CD4-positive, alpha-beta memory T cell (primary cell): ENCODE data around the gene DOCK3. TPM values are rescaled to one million over a fixed set of nuclear protein-coding genes. Genes with fewer than 3 reads are reported as not detected.
"Not testable (repeated sequence)": the region's sequence is repeated elsewhere in the genome, so short reads cannot be mapped to it uniquely, and the experiment has no call there.

Experiments used
- CTCF ChIA-PET: fragments of 350-600 bp; sonication (Branson Sonifier 250); formaldehyde crosslinking; loops from one replicate; lab custom pipeline; 2021; ENCODE audit warnings: inconsistent platforms; ENCODE audit not compliant: partially characterized antibody; lab: Charles Lee
- POLR2A ChIA-PET: fragments of 350-600 bp; sonication (Branson Sonifier 250); formaldehyde crosslinking; loops from one replicate; lab custom pipeline; 2021; ENCODE audit not compliant: partially characterized antibody; lab: Charles Lee
- DNase-seq, 5 donors: peaks; one replicate each; pipeline versions ENCODE4 v3.0.0 to v3.0.0-alpha.2; 2020 to 2022; ENCODE audit warnings: mixed read lengths in 1 of 5
- H3K27ac ChIP-seq: one replicate; pipeline ENCODE4 v1.7.0; 2013; ENCODE audit warnings: low read depth, low read length
- H3K27me3 ChIP-seq: 2 replicates; pipeline ENCODE4 v1.7.0; 2013; ENCODE audit warnings: mild to moderate bottlenecking, low read length, moderate library complexity; ENCODE audit not compliant: insufficient read depth
- H3K36me3 ChIP-seq: 2 replicates; pipeline ENCODE4 v1.7.0; 2013; ENCODE audit warnings: mild to moderate bottlenecking, low read length, moderate library complexity; ENCODE audit not compliant: insufficient read depth
- H3K4me1 ChIP-seq: 2 replicates; pipeline ENCODE4 v1.7.0; 2013; ENCODE audit warnings: mild to moderate bottlenecking, low read length, moderate library complexity; ENCODE audit not compliant: insufficient read depth
- H3K4me3 ChIP-seq, 2 donors: one replicate each; pipeline ENCODE4 v1.7.0; 2013; ENCODE audit warnings: low read length in 2 of 2, mild to moderate bottlenecking in 1 of 2
- H3K9me3 ChIP-seq, 2 donors: one replicate each; pipeline ENCODE4 v1.7.0; 2013; ENCODE audit warnings: low read length in 2 of 2, control low read depth in 1 of 2; ENCODE audit not compliant: control insufficient read depth in 1 of 2
- H3K27ac Mint-ChIP-seq, 7 donors: one replicate each; pipeline ENCODE4 v1.8.0; 2020 to 2021; ENCODE audit warnings: mixed read lengths in 7 of 7, mild to moderate bottlenecking in 6 of 7, inconsistent platforms in 3 of 7, moderate library complexity in 3 of 7
- H3K27me3 Mint-ChIP-seq, 2 donors: one replicate each; pipeline ENCODE4 v1.8.0; 2020 to 2021; ENCODE audit warnings: mixed read lengths in 2 of 2
- H3K36me3 Mint-ChIP-seq, 2 donors: one replicate each; pipeline ENCODE4 v1.8.0; 2020 to 2021; ENCODE audit warnings: mixed read lengths in 2 of 2, inconsistent platforms in 1 of 2, mild to moderate bottlenecking in 1 of 2
- H3K4me1 Mint-ChIP-seq, 4 donors: one replicate each; pipeline ENCODE4 v1.8.0; 2020 to 2021; ENCODE audit warnings: mixed read lengths in 4 of 4, mild to moderate bottlenecking in 1 of 4
- H3K4me3 Mint-ChIP-seq, 8 donors: one replicate each; pipeline ENCODE4 v1.8.0; 2020 to 2021; ENCODE audit warnings: mixed read lengths in 8 of 8, mild to moderate bottlenecking in 7 of 8, moderate library complexity in 6 of 8, inconsistent platforms in 3 of 8
- H3K9me3 Mint-ChIP-seq, 8 donors: one replicate each; pipeline ENCODE4 v1.8.0; 2020 to 2021; ENCODE audit warnings: mixed read lengths in 8 of 8, mild to moderate bottlenecking in 5 of 8, inconsistent platforms in 3 of 8, moderate library complexity in 1 of 8
- intact Hi-C: fragments of 100-400 bp; cut with micrococcal nuclease; formaldehyde crosslinking; loops from one replicate; pipeline ENCODE4 v1.15.1; 2023
- polyA plus RNA-seq, 2 donors: library from polyadenylated mRNA; unstranded; fragments of 300-500 nt; fragmentation: Illumina TruSeq; gene quantifications; one replicate each; pipeline ENCODE4 v1.2.3, GENCODE V29; 2021
- total RNA-seq, 2 experiments: library from RNA; stranded (reverse); gene quantifications; one replicate each; pipeline ENCODE4 v1.2.3, GENCODE V29; 2021

Gene DOCK3
- total and polyA plus RNA-seq, 4 experiments from 2014 or later, result 0.04 to 2.6 (median 1.3) TPM

DNA sequence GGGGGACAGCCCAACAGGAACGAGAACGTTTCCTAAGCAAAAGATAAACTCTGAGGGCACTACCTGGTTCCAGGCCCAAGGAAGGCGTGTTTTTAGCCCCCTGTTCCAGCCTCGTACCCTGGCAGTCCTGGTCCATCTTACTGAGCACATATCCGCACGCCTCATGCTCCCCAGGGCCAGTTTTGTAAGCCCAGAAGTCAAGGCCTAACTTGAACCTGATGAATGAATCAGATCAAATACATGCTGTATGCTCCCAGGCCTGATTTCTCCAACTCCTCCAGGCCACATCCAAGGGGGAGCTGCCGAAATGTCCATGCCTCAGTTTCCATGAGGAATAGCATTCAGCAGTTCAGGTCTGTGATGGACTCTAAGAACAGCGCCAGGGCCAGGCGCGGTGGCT, 14.3 kb upstream of the DOCK3 start:
- Mint-ChIP-seq H3K27me3 (no peaks in the 10 kb centered on the region), H3K9me3 (no peaks in the 10 kb centered on the region), H3K4me3 (no peak overlapping the region), H3K27ac (no peak overlapping the region), H3K4me1 (peaks cover 0 to 6% (median 4%) of the 10 kb centered on the region in 4 donors), H3K36me3 (no peaks in the 10 kb centered on the region)
- Histone ChIP-seq H3K9me3 (no peaks in the 10 kb centered on the region), H3K4me1 (no peaks in the 10 kb centered on the region), H3K27ac (no peak overlapping the region), H3K4me3 (no peak overlapping the region), H3K36me3 (no peaks in the 10 kb centered on the region), H3K27me3 (no peaks in the 10 kb centered on the region)
- no peak for DNase-seq
- ChIA-PET POLR2A (no interaction called here), CTCF (no interaction called here)
- intact Hi-C loops, result no loop called here

DNA sequence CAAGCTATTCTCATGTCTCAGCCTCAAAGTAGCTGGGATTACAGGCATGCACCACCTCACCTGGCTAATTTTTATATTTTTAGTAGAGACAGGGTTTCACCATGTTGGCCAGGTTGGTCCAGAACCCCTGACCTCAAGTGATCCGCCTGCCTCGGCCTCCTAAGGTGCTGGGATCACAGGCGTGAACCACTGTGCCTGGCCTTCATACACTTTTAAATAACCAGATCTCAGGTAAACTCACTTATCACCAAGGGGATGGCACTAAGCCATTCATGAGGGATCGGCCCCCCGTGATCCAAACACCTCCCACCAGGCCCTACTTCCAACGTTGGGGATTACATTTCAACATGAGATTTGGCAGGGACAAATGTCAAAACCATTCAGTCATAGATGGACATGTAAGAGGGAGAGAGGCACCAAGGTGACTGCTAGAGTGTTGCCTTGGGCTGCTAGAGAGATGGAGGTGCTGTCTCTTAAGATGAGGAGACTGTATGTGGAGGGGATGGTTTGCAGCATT, 13.3 kb upstream of the DOCK3 start:
- Mint-ChIP-seq H3K4me1 (peaks cover 0 to 10% (median 7%) of the 10 kb centered on the region in 4 donors), H3K36me3 (no peaks in the 10 kb centered on the region), H3K4me3 (no peak overlapping the region), H3K9me3 (no peaks in the 10 kb centered on the region), H3K27me3 (no peaks in the 10 kb centered on the region), H3K27ac (no peak overlapping the region)
- Histone ChIP-seq H3K27ac (no peak overlapping the region), H3K4me3 (no peak overlapping the region), H3K4me1 (no peaks in the 10 kb centered on the region), H3K9me3 (no peaks in the 10 kb centered on the region), H3K27me3 (no peaks in the 10 kb centered on the region), H3K36me3 (no peaks in the 10 kb centered on the region)
- ChIA-PET POLR2A (no interaction called here), CTCF (no interaction called here)
- intact Hi-C loops, result no loop called here
- DNase-seq, result no peak

DNA sequence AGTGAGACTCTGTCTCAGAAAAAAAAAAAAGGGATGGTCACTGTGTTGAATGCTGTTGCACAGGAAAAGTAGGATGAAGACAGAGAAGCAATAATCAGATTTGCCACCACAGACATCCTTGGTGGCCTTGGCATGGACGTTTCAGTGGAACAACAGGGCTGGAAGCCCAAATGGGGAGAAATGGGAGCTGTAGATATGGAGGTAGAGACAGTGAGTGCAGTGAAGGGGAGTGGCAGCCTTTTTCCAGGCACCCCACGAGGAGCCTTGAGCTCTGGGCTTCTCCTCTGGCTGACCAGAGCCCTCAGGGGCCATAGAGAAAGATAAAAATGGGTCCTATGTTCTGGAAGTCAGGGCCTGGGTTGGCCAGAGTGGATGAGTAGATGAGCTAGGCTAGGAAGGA, 12.3 kb upstream of the DOCK3 start:
- H3K4me1 ChIP-seq, result no peaks in the 10 kb centered on the region
- H3K27me3 ChIP-seq, result no peaks in the 10 kb centered on the region
- H3K27ac ChIP-seq, result no peak overlapping the region
- no peaks in the 10 kb centered on the region for H3K27me3 Mint-ChIP-seq
- H3K36me3 Mint-ChIP-seq, result no peaks in the 10 kb centered on the region
- no peaks in the 10 kb centered on the region for H3K9me3 ChIP-seq
- no peak for DNase-seq
- no peak overlapping the region for H3K4me3 Mint-ChIP-seq
- POLR2A ChIA-PET, result interaction anchor here (1.1 kb wide), 1 partner anchor 13 kb away, joined by 3 read pairs; the partner anchor contains the start of gene DOCK3
- CTCF ChIA-PET, result interaction anchor here (1.2 kb wide), 1 partner anchor 9 kb away, joined by 7 read pairs; no protein-coding TSS in a partner anchor
- H3K36me3 ChIP-seq, result no peaks in the 10 kb centered on the region
- H3K4me1 Mint-ChIP-seq, result peaks cover 0 to 9% (median 6%) of the 10 kb centered on the region in 4 donors
- H3K9me3 Mint-ChIP-seq, result no peaks in the 10 kb centered on the region
- no peak overlapping the region for H3K27ac Mint-ChIP-seq
- H3K4me3 ChIP-seq, result no peak overlapping the region
- intact Hi-C loops, result no loop called here

DNA sequence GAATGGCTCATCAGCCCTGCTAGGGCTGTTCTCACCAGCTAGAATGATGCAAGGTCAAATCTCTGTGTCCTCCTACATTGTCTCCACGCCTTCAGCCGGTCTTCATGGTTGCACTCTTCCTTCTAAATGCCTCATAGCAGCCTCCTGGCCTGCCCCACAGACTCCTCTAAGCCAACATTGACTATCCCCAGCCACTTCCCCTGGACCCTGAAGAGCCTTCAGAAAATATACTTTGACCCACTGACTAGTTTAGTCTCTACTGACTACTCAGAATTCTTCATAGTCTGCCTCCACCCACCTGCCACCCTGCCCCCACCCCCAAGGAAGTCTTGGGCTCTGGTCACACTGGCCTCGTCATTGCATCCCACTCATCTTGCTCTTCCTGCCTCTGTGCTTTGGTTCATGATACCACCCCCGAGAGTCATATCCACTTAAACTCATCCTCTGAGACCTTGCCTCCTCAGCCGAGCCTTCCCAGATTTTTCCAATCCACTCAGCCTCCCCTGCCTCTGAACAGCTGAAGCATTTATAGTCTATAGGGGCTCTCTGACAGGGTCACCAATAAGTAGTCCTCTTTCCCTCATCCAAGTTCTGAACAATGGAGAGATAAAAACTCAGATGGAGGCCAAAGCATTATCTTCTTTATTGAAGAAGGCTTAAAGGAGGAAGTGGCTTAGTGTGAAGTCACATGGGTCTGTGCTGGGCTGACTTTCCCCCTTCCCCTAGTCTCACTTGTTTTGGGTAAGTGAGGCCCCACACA, 9.5 kb upstream of the DOCK3 start:
- no peak overlapping the region for H3K27ac ChIP-seq
- POLR2A ChIA-PET, result no interaction called here
- Mint-ChIP-seq H3K4me3 (peak overlapping the region in 1 of 8 donors; percentile 1), H3K27ac (peak overlapping the region in 3 of 7 donors; percentile 19 to 64 (median 62)), H3K36me3 (no peaks in the 10 kb centered on the region), H3K9me3 (no peaks in the 10 kb centered on the region), H3K27me3 (peaks cover 0 to 2% of the 10 kb centered on the region in 2 donors), H3K4me1 (peaks cover 0 to 9% (median 6%) of the 10 kb centered on the region in 4 donors)
- no peaks in the 10 kb centered on the region for H3K36me3 ChIP-seq
- intact Hi-C loops, result no loop called here
- H3K4me3 ChIP-seq, result no peak overlapping the region
- H3K4me1 ChIP-seq, result no peaks in the 10 kb centered on the region
- no peaks in the 10 kb centered on the region for H3K27me3 ChIP-seq
- no peaks in the 10 kb centered on the region for H3K9me3 ChIP-seq
- CTCF ChIA-PET, result no interaction called here
- no peak for DNase-seq

DNA sequence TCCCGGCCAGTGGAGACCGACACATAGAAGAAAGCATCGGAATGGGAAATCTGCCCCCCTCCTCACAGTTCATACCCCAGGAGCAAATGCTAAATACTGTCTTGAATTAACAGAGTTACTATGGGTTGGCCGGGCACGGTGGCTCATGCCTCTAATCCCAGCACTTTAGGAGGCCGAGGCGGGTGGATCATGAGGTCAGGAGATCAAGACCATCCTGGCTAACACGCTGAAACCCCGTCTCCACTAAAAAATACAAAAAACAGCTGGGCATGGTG, 8.9 kb upstream of the DOCK3 start:
- H3K9me3 Mint-ChIP-seq, POLR2A ChIA-PET, H3K4me1 ChIP-seq, H3K4me3 ChIP-seq, H3K36me3 Mint-ChIP-seq, H3K27ac ChIP-seq, CTCF ChIA-PET, H3K27me3 ChIP-seq, intact Hi-C loops, DNase-seq, H3K27me3 Mint-ChIP-seq, H3K4me1 Mint-ChIP-seq, H3K36me3 ChIP-seq, H3K9me3 ChIP-seq, H3K4me3 Mint-ChIP-seq: not testable (repeated sequence)
- H3K27ac Mint-ChIP-seq, result peak overlapping the region in 1 of 7 donors; percentile 19

DNA sequence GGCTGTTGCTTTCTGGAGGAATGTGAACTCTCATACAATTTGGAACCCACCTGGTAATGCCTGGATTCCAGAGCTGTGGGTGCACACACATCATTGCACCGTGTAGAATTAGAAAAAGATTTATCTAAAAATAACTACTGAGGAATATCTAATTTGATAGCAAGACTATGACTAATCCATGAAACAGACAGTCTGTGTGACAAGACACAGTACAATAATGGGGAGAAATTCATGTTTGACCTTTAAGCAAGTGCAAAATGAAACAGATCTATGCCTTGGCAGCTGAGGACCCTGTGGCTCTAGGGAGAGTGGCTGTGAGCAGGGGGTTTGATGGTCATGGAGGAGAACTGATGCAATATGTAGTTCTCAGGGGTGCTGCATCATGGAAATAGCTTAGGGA, 7.9 kb upstream of the DOCK3 start:
- peaks cover 0 to 2% of the 10 kb centered on the region in 2 donors for H3K27me3 Mint-ChIP-seq

DNA sequence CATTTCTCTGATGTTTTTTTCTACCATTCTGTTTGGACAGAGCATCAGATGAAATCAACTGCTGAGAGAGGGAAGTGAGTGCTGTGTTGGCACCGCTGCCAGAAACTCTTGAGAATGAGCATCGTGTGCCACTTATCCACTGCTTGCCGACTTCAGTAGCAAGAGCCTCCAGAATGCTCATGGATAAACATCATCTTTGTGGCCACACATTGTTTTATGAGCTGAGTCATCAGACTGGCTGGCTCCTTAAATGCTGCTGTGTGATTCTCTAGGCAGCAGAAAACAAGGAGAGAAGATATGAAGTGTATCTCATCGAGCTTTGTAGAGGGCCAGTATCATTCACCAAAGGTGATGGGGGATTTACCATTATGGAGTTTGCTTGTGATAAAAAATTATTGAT, 3.4 kb upstream of the DOCK3 start:
- H3K9me3 ChIP-seq, result no peaks in the 10 kb centered on the region
- H3K4me3 ChIP-seq, result no peak overlapping the region
- H3K27ac ChIP-seq, result no peak overlapping the region
- intact Hi-C loops, result no loop called here
- Mint-ChIP-seq H3K4me1 (peaks cover 2 to 9% (median 6%) of the 10 kb centered on the region in 4 donors), H3K4me3 (no peak overlapping the region), H3K36me3 (no peaks in the 10 kb centered on the region), H3K9me3 (no peaks in the 10 kb centered on the region), H3K27ac (no peak overlapping the region), H3K27me3 (peaks cover 2 to 4% of the 10 kb centered on the region in 2 donors)
- H3K4me1 ChIP-seq, result peaks cover 9% of the 10 kb centered on the region
- POLR2A ChIA-PET, result no interaction called here
- no peak for DNase-seq
- H3K27me3 ChIP-seq, result peaks cover 4% of the 10 kb centered on the region
- CTCF ChIA-PET, result interaction anchor here (1.2 to 1.7 kb wide), 2 partner anchors 55 to 701 kb away, joined by 3 to 4 read pairs; partner anchors contain the start of gene MAPKAPK3
- H3K36me3 ChIP-seq, result no peaks in the 10 kb centered on the region

More for the DNA sequence above, 7.9 kb upstream of the DOCK3 start:
- Histone ChIP-seq H3K36me3 (no peaks in the 10 kb centered on the region), H3K27ac (no peak overlapping the region), H3K9me3 (no peaks in the 10 kb centered on the region), H3K4me3 (no peak overlapping the region), H3K4me1 (no peaks in the 10 kb centered on the region), H3K27me3 (no peaks in the 10 kb centered on the region)
- intact Hi-C loops, result no loop called here
- DNase-seq, result no peak
- Mint-ChIP-seq H3K4me1 (peaks cover 0 to 9% (median 6%) of the 10 kb centered on the region in 4 donors), H3K36me3 (no peaks in the 10 kb centered on the region), H3K27ac (no peak overlapping the region), H3K9me3 (no peaks in the 10 kb centered on the region), H3K4me3 (no peak overlapping the region)
- POLR2A ChIA-PET, result no interaction called here
- CTCF ChIA-PET, result no interaction called here
